OCI-LY3 (cell line): Measurements from ENCODE around the gene RBM20.
A peak's percentile ranks its signal among the peaks of the same experiment; 100 is the strongest.

Source experiments
- H2AFZ ChIP-seq: fragments of 200-600, 300-600 bp; shearing (Covaris generic); 2 replicates; pipeline ENCODE4 v1.6.0; 2014; ENCODE audit warnings: antibody characterized with exemption, low read depth, low read length
- H3K27ac ChIP-seq: fragments of 200-600, 300-600 bp; sonication (generic); 2 replicates; pipeline ENCODE4 v1.5.1; 2014; ENCODE audit warnings: mild to moderate bottlenecking, low read length, moderate library complexity, mixed read lengths
- H3K27me3 ChIP-seq: fragments of 200-600, 300-600 bp; sonication (generic); 2 replicates; pipeline ENCODE4 v1.6.1; 2014; ENCODE audit warnings: low read depth, low read length, mixed read lengths
- H3K36me3 ChIP-seq: fragments of 200-600, 300-600 bp; sonication (generic); replicated peaks from 2 replicates; pipeline ENCODE3; 2014; ENCODE audit warnings: low read depth, low read length, mixed read lengths
- H3K4me1 ChIP-seq: fragments of 300-600, 200-600 bp; sonication (generic); 2 replicates; pipeline ENCODE4 v1.6.1; 2014; ENCODE audit warnings: low read length, mixed read lengths
- H3K4me2 ChIP-seq: fragments of 200-600, 300-600 bp; sonication (generic); 2 replicates; pipeline ENCODE4 v1.6.1; 2014; ENCODE audit warnings: low read length, mixed read lengths
- H3K4me3 ChIP-seq: fragments of 300-600, 200-600 bp; sonication (generic); 2 replicates; pipeline ENCODE4 v1.5.1; 2014; ENCODE audit warnings: antibody characterized with exemption, mild to moderate bottlenecking, low read length, moderate library complexity
- H3K79me2 ChIP-seq: fragments of 300-600, 200-600 bp; shearing (Covaris generic); 2 replicates; pipeline ENCODE4 v1.6.1; 2014; ENCODE audit warnings: mild to moderate bottlenecking, low read length, mixed read lengths
- H3K9ac ChIP-seq: fragments of 300-600, 200-600 bp; shearing (Covaris generic); 2 replicates; pipeline ENCODE4 v1.6.0; 2014; ENCODE audit warnings: mild to moderate bottlenecking, low read length, moderate library complexity
- H3K9me3 ChIP-seq: fragments of 200-600, 300-600 bp; shearing (Covaris generic); 2 replicates; pipeline ENCODE4 v1.6.1; 2014; ENCODE audit warnings: low read length, mixed read lengths; ENCODE audit not compliant: insufficient read depth
- H4K20me1 ChIP-seq: fragments of 200-600, 300-600 bp; sonication (generic); 2 replicates; pipeline ENCODE4 v1.6.1; 2016; ENCODE audit warnings: low read length, mixed read lengths; ENCODE audit not compliant: insufficient read depth
- CTCF ChIP-seq: fragments of 200-600, 300-600 bp; sonication (generic); IDR thresholded peaks from 2 replicates; pipeline ENCODE4 v1.5.1; 2014; ENCODE audit warnings: antibody characterized with exemption, low read length, low read depth
- EZH2phosphoT487 ChIP-seq: fragments of 200-600 bp; shearing (Covaris generic); IDR thresholded peaks from 2 replicates; pipeline ENCODE4 v1.6.1; 2018; ENCODE audit warnings: antibody characterized with exemption, mixed run types, low read depth

RBM20 gene

GRCh38 chr10:110872145-110872983, 228.2 kb downstream of the RBM20 start:
- peak overlapping the region; percentile 78; the same call in 1 of the 2 replicates for H2AFZ ChIP-seq
- H3K9ac ChIP-seq = peak overlapping the region; percentile 90
- H3K4me3 ChIP-seq = peak overlapping the region; percentile 89
- peak overlapping the region; percentile 100 for H3K4me2 ChIP-seq
- no peaks in the 10 kb centered on the region for H4K20me1 ChIP-seq
- TF ChIP-seq EZH2phosphoT487 (no peak), CTCF (peak; percentile 22; the same call in 1 of the 2 replicates)
- no peaks in the 10 kb centered on the region for H3K36me3 ChIP-seq
- H3K27me3 ChIP-seq = no peaks in the 10 kb centered on the region
- peaks cover 35% of the 10 kb centered on the region for H3K4me1 ChIP-seq
- H3K9me3 ChIP-seq = no peaks in the 10 kb centered on the region
- peak overlapping the region; percentile 77 for H3K27ac ChIP-seq
- peaks cover 18% of the 10 kb centered on the region for H3K79me2 ChIP-seq

GRCh38 chr10:110872984-110873923, 229.1 kb downstream of the RBM20 start:
- Histone ChIP-seq H2AFZ (0 out of 2 replicates have a peak overlapping the region, but pooled peaks have one; percentile 38), H3K4me3 (peak overlapping the region; percentile 89), H3K9ac (peak overlapping the region; percentile 90), H3K4me1 (peaks cover 26% of the 10 kb centered on the region), H3K27me3 (no peaks in the 10 kb centered on the region), H3K79me2 (peaks cover 18% of the 10 kb centered on the region), H3K36me3 (peaks cover 3% of the 10 kb centered on the region), H3K9me3 (no peaks in the 10 kb centered on the region), H3K27ac (peak overlapping the region; percentile 77), H3K4me2 (peak overlapping the region; percentile 100), H4K20me1 (no peaks in the 10 kb centered on the region)
- TF ChIP-seq CTCF (no peak), EZH2phosphoT487 (no peak)

DNA sequence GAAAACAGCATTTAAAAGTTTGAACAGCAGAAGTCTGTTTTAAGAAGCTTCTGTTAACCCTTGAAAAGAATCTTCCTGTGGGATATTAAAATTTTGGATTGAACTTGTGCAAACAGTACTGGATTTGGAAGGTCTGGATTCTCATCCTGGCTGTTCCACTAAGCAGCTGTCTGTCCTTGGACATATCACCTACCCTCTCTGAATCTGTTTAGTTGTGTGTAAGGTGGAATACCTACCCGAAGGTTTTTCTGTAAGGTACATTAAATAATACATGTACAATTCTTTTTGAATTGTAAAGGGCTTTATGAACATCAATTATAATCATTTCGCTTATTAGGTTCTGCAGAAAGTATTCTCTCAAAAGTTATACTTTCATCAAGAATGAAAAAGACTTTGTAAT, 229.8 kb downstream of the RBM20 start:
- H3K4me2 ChIP-seq = peak overlapping the region; percentile 100
- H3K4me1 ChIP-seq = peaks cover 19% of the 10 kb centered on the region

More for the DNA sequence above, 229.8 kb downstream of the RBM20 start:
- no peak for TF ChIP-seq CTCF
- TF ChIP-seq EZH2phosphoT487 = no peak
- Histone ChIP-seq H3K9me3 (no peaks in the 10 kb centered on the region), H3K4me3 (peak overlapping the region; percentile 89), H3K79me2 (peaks cover 18% of the 10 kb centered on the region), H3K27me3 (no peaks in the 10 kb centered on the region), H3K36me3 (peaks cover 3% of the 10 kb centered on the region), H4K20me1 (no peaks in the 10 kb centered on the region), H3K27ac (no peak overlapping the region), H2AFZ (no peak overlapping the region), H3K9ac (peak overlapping the region; percentile 90; the same call in 1 of the 2 replicates)
